PFSK-1 (cell line): ENCODE data around the gene TCF3.

Source experiments
- POLR2AphosphoS5 ChIP-seq: IDR thresholded peaks from 2 replicates; pipeline ENCODE4 v1.6.1; 2012; ENCODE audit warnings: low read depth, mild to moderate bottlenecking, control low read depth, low read length, moderate library complexity
- SIN3A ChIP-seq: IDR thresholded peaks from 2 replicates; pipeline ENCODE4 v1.6.1; 2012; ENCODE audit warnings: mild to moderate bottlenecking, low read length, moderate library complexity, borderline replicate concordance; ENCODE audit not compliant: insufficient read depth
- TAF1 ChIP-seq: IDR thresholded peaks from 2 replicates; pipeline ENCODE4 v1.6.1; 2012; ENCODE audit warnings: low read length, control low read depth, borderline replicate concordance; ENCODE audit not compliant: insufficient read depth
- TF ChIP-seq, protein P1 (sequence below), 2 experiments: IDR thresholded peaks; 2 replicates each; pipeline versions ENCODE4 v1.6.1 to v1.8.0; 2011 to 2012; ENCODE audit warnings: low read depth in 2 of 2, low read length in 2 of 2, control low read depth in 1 of 2, inconsistent platforms in 1 of 2, mild to moderate bottlenecking in 1 of 2, moderate library complexity in 1 of 2; ENCODE audit not compliant: insufficient read depth in 1 of 2

DNA sequence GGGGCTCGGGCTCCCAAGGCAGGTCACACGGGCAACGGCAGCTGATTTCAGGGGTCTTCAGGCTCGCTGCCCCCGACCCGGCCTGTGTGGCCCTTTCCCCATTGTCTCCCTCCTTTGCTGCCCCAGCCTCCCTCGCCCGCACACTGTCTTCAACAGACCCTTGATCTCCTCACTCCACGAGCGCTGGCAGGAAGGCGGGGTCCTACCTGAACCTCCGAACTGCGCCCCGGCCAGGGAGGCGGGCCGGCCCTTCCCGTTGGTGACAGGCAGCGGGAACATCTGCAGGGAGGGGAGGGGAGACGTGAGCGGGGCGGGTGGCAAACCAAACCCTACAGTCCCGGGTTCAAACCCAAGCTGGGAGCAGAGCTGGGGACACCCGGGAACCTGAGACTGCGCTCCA is 6.3 kb downstream of the TCF3 start:
- no peak for TF ChIP-seq TAF1
- TF ChIP-seq POLR2AphosphoS5 = no peak
- no peak for TF ChIP-seq SIN3A
- TF ChIP-seq, protein P1, sequence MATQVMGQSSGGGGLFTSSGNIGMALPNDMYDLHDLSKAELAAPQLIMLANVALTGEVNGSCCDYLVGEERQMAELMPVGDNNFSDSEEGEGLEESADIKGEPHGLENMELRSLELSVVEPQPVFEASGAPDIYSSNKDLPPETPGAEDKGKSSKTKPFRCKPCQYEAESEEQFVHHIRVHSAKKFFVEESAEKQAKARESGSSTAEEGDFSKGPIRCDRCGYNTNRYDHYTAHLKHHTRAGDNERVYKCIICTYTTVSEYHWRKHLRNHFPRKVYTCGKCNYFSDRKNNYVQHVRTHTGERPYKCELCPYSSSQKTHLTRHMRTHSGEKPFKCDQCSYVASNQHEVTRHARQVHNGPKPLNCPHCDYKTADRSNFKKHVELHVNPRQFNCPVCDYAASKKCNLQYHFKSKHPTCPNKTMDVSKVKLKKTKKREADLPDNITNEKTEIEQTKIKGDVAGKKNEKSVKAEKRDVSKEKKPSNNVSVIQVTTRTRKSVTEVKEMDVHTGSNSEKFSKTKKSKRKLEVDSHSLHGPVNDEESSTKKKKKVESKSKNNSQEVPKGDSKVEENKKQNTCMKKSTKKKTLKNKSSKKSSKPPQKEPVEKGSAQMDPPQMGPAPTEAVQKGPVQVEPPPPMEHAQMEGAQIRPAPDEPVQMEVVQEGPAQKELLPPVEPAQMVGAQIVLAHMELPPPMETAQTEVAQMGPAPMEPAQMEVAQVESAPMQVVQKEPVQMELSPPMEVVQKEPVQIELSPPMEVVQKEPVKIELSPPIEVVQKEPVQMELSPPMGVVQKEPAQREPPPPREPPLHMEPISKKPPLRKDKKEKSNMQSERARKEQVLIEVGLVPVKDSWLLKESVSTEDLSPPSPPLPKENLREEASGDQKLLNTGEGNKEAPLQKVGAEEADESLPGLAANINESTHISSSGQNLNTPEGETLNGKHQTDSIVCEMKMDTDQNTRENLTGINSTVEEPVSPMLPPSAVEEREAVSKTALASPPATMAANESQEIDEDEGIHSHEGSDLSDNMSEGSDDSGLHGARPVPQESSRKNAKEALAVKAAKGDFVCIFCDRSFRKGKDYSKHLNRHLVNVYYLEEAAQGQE (IDR thresholded peaks at IDR 0.05; ENCODE audit: insufficient read depth in 1 of 2, low read depth in 2 of 2, low read length in 2 of 2) = no peak
